K562 (cell line): ENCODE measurements around the gene SEMA6C. TPM values are rescaled to one million over a fixed set of nuclear protein-coding genes. Genes with fewer than 3 reads are reported as not detected.
A peak's percentile ranks its signal among the peaks of the same experiment; 100 is the strongest.

Experiments
- ARID2 ChIP-seq: fragments of 450-650 bp; IDR thresholded peaks from 2 replicates; pipeline ENCODE4 v1.6.1; 2017; ENCODE audit warnings: antibody characterized with exemption, mild to moderate bottlenecking
- ATF3 ChIP-seq, 2 experiments: fragments of 450-650 bp in 1 of 2; sonication (generic) in 1 of 2; formaldehyde crosslinking in 1 of 2; IDR thresholded peaks in 1 of 2; conservative IDR thresholded peaks in 1 of 2; 2 replicates each; pipeline versions ENCODE4 v1.6.1 to v1.8.1; 2016 to 2023; ENCODE audit warnings: mild to moderate bottlenecking in 2 of 2, moderate library complexity in 2 of 2, inconsistent platforms in 1 of 2, missing genetic modification reagents in 1 of 2
- CBFA2T2 ChIP-seq: fragments of 450-650 bp; conservative IDR thresholded peaks from 2 replicates; pipeline ENCODE4 v1.6.1; 2017; ENCODE audit warnings: mild to moderate bottlenecking
- CEBPB ChIP-seq: fragments of 450-650 bp; IDR thresholded peaks from 2 replicates; pipeline ENCODE4 v1.6.1; 2016; ENCODE audit warnings: missing genetic modification characterization, missing compliant biosample characterization
- EP400 ChIP-seq: fragments of 450-650 bp; IDR thresholded peaks from 2 replicates; pipeline ENCODE4 v1.6.1; 2017; ENCODE audit warnings: antibody characterized with exemption, mild to moderate bottlenecking, moderate library complexity
- FIP1L1 ChIP-seq: fragments of 200-400 bp; formaldehyde crosslinking; IDR thresholded peaks from 2 replicates; pipeline ENCODE4 v1.6.1; 2018; ENCODE audit warnings: mild to moderate bottlenecking, low read depth, low read length; ENCODE audit not compliant: poor library complexity, severe bottlenecking
- HNRNPL ChIP-seq: fragments of 200-400 bp; formaldehyde crosslinking; IDR thresholded peaks from 2 replicates; pipeline ENCODE4 v1.6.1; 2017; ENCODE audit warnings: low read depth, mild to moderate bottlenecking, low read length
- IRF9 ChIP-seq: fragments of 450-650 bp; IDR thresholded peaks from 2 replicates; pipeline ENCODE4 v1.6.1; 2016; ENCODE audit warnings: missing biosample characterization, missing genetic modification characterization
- MEF2D ChIP-seq: conservative IDR thresholded peaks from 2 replicates; pipeline ENCODE4 v1.6.1; 2016; ENCODE audit warnings: low read depth, missing genetic modification characterization, missing compliant biosample characterization
- MTA2 ChIP-seq: fragments of 450-650 bp; IDR thresholded peaks from 2 replicates; pipeline ENCODE4 v1.6.1; 2016; ENCODE audit warnings: low read depth
- NFE2 ChIP-seq: IDR thresholded peaks from 2 replicates; pipeline ENCODE4 v1.6.1; 2014; ENCODE audit warnings: antibody characterized with exemption, low read depth
- PCBP2 ChIP-seq: fragments of 200-400 bp; formaldehyde crosslinking; IDR thresholded peaks from 2 replicates; pipeline ENCODE4 v1.6.1; 2018; ENCODE audit warnings: low read length, low read depth, mild to moderate bottlenecking, moderate library complexity; ENCODE audit not compliant: poor library complexity, severe bottlenecking
- SREBF2 ChIP-seq: sonication (generic); formaldehyde crosslinking; IDR thresholded peaks from 2 replicates; pipeline ENCODE4 v1.4.0; 2020; ENCODE audit warnings: mild to moderate bottlenecking, missing genetic modification reagents
- SRF ChIP-seq, 2 experiments: fragments of 250-450, 450-650 bp in 1 of 2; sonication (Bioruptor Pico) in 1 of 2; sonication (generic) in 1 of 2; formaldehyde crosslinking; IDR thresholded peaks; 2 replicates each; pipeline versions ENCODE4 v1.5.0 to v1.5.1; 2020 to 2022; ENCODE audit warnings: mild to moderate bottlenecking in 1 of 2, missing genetic modification reagents in 1 of 2
- STAT6 ChIP-seq: sonication (generic); formaldehyde crosslinking; IDR thresholded peaks from 2 replicates; pipeline ENCODE4 v1.8.1; 2023; ENCODE audit warnings: mild to moderate bottlenecking, missing genetic modification reagents
- TAF9B ChIP-seq: fragments of 450-650 bp; IDR thresholded peaks from 2 replicates; pipeline ENCODE4 v1.6.1; 2018; ENCODE audit warnings: mild to moderate bottlenecking; ENCODE audit not compliant: partially characterized antibody
- TCF3 ChIP-seq: sonication (generic); formaldehyde crosslinking; IDR thresholded peaks from 2 replicates; pipeline ENCODE4 v1.4.0; 2020; ENCODE audit warnings: mild to moderate bottlenecking, missing genetic modification reagents
- XRCC4 ChIP-seq: IDR thresholded peaks from one replicate; pipeline ENCODE4 v1.6.1; 2011; ENCODE audit not compliant: insufficient read depth, insufficient read length; ENCODE audit errors: extremely low read depth
- ZBTB7A ChIP-seq: IDR thresholded peaks from 2 replicates; pipeline ENCODE4 v1.6.1; 2011; ENCODE audit warnings: low read depth, mild to moderate bottlenecking, low read length, moderate library complexity, borderline replicate concordance; ENCODE audit not compliant: control insufficient read depth
- ZKSCAN3 ChIP-seq: fragments of 250-450 bp; sonication (Bioruptor Pico); IDR thresholded peaks from 2 replicates; pipeline ENCODE4 v1.4.0; 2020
- ZNF121 ChIP-seq: sonication (generic); formaldehyde crosslinking; conservative IDR thresholded peaks from 2 replicates; pipeline ENCODE4 v1.8.0; 2022; ENCODE audit warnings: missing genetic modification reagents
- ZNF24 ChIP-seq: fragments of 450-650 bp; IDR thresholded peaks from 2 replicates; pipeline ENCODE4 v1.6.1; 2016
- ZNF780A ChIP-seq: fragments of 250-450 bp; sonication (Bioruptor Pico); IDR thresholded peaks from 2 replicates; pipeline ENCODE4 v1.5.0; 2021; ENCODE audit warnings: mild to moderate bottlenecking
- polyA plus RNA-seq, 8 experiments: library from polyadenylated mRNA; depleted of rRNA in 4 of 8; stranded (reverse) in 5 of 8; unstranded in 3 of 8; fragments of >200 nt; fragmentation: Nextera tagmentation in 2 of 8; fragmentation: Illumina TruSeq in 1 of 8; extraction: Ambion mirVana in 2 of 8; extraction: Trizol in 1 of 8; gene quantifications; 2 replicates each; pipeline versions ENCODE4 v1.2.1 to v1.2.3, GENCODE V29; 2011 to 2014; ENCODE audit warnings: inconsistent platforms in 1 of 8, missing spikeins in 1 of 8
- total RNA-seq, 7 experiments: library from RNA; depleted of rRNA in 6 of 7; stranded (reverse); fragments of >200 nt in 6 of 7; fragmentation: Illumina TruSeq in 2 of 7; extraction: Trizol in 2 of 7; gene quantifications; 2 replicates each; pipeline versions ENCODE4 v1.2.1 to v1.2.3, GENCODE V29; 2011 to 2021; ENCODE audit warnings: low replicate concordance in 1 of 7
- TF ChIP-seq, protein P1 (sequence below): fragments of 450-650 bp; IDR thresholded peaks from 2 replicates; pipeline ENCODE4 v1.6.1; 2016; ENCODE audit warnings: mild to moderate bottlenecking

Gene SEMA6C
- total and polyA plus RNA-seq, 9 of the 15 experiments (the other 6 are each of a cell fraction or from before 2014, with no cell fraction given), result 0.03 to 4.6 (median 0.95) TPM

- TF ChIP-seq ATF3 (IDR thresholded peaks at IDR 0.05), result no peak
- no peak for TF ChIP-seq ATF3 (CRISPR knock-in tag; conservative IDR thresholded peaks at IDR 0.05)
- no peak for TF ChIP-seq SRF (CRISPR knock-in tag; IDR thresholded peaks at IDR 0.05)
- TF ChIP-seq EP400, result no peak
- TF ChIP-seq CEBPB (tag), result no peak
- TF ChIP-seq IRF9 (tag), result peak; percentile 36; the same call in 1 of the 2 replicates
- TF ChIP-seq ZNF780A (CRISPR knock-in tag), result no peak
- no peak for TF ChIP-seq HNRNPL
- 0 out of 2 replicates have a peak, but pooled peaks have one; percentile 48 for TF ChIP-seq MEF2D
- no peak for TF ChIP-seq XRCC4
- TF ChIP-seq PCBP2, result no peak
- TF ChIP-seq TAF9B, result no peak
- no peak for TF ChIP-seq ZNF24
- TF ChIP-seq ZNF121 (CRISPR knock-in tag), result no peak
- no peak for TF ChIP-seq ZKSCAN3 (CRISPR knock-in tag)
- TF ChIP-seq FIP1L1, result no peak
- TF ChIP-seq SREBF2 (CRISPR knock-in tag), result no peak
- TF ChIP-seq, protein P1, sequence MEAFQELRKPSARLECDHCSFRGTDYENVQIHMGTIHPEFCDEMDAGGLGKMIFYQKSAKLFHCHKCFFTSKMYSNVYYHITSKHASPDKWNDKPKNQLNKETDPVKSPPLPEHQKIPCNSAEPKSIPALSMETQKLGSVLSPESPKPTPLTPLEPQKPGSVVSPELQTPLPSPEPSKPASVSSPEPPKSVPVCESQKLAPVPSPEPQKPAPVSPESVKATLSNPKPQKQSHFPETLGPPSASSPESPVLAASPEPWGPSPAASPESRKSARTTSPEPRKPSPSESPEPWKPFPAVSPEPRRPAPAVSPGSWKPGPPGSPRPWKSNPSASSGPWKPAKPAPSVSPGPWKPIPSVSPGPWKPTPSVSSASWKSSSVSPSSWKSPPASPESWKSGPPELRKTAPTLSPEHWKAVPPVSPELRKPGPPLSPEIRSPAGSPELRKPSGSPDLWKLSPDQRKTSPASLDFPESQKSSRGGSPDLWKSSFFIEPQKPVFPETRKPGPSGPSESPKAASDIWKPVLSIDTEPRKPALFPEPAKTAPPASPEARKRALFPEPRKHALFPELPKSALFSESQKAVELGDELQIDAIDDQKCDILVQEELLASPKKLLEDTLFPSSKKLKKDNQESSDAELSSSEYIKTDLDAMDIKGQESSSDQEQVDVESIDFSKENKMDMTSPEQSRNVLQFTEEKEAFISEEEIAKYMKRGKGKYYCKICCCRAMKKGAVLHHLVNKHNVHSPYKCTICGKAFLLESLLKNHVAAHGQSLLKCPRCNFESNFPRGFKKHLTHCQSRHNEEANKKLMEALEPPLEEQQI, result no peak
- TF ChIP-seq STAT6 (CRISPR knock-in tag), result no peak
- TF ChIP-seq TCF3 (CRISPR knock-in tag), result no peak
- no peak for TF ChIP-seq NFE2
- no peak for TF ChIP-seq ARID2
- TF ChIP-seq ZBTB7A, result no peak
- TF ChIP-seq CBFA2T2, result no peak
- peak; percentile 87 for TF ChIP-seq MTA2
Observed at GRCh38 chr1:151165281-151165737, 18.9 kb upstream of the SEMA6C start (continued).
